OCI-LY7 (cell line): ENCODE measurements around the gene FTHL17. TPM values are rescaled to one million over a fixed set of nuclear protein-coding genes. Genes with fewer than 3 reads are reported as not detected.

ENCODE experiments used
- BruUV-seq: library from RNA; stranded (reverse); fragments of 400-500 nt; replicated peaks from 2 replicates; lab custom pipeline; 2021; lab: Mats Ljungman, UMichigan
- CTCF ChIA-PET: fragments of 300-600 bp; sonication (Branson Sonifier 250); formaldehyde crosslinking; loops from one replicate; lab custom pipeline; 2022; ENCODE audit warnings: antibody characterized with exemption; ENCODE audit not compliant: unreplicated experiment; lab: Charles Lee
- POLR2A ChIA-PET: fragments of 300-600 bp; sonication (Branson Sonifier 250); formaldehyde crosslinking; loops from one replicate; lab custom pipeline; 2022; ENCODE audit warnings: antibody characterized with exemption; lab: Charles Lee
- DNase-seq: peaks from one replicate; pipeline ENCODE4 v3.0.0-alpha.2; 2015; ENCODE audit warnings: low spot score
- H2AFZ ChIP-seq: fragments of 200-600 bp; sonication (generic), shearing (Covaris generic); 2 replicates; pipeline ENCODE4 v1.6.1; 2014; ENCODE audit warnings: mild to moderate bottlenecking, antibody characterized with exemption, low read length, moderate library complexity
- H3K27ac ChIP-seq: fragments of 200-600 bp; sonication (generic); 2 replicates; pipeline ENCODE4 v1.5.1; 2014; ENCODE audit warnings: mixed run types, low read depth, mild to moderate bottlenecking, moderate library complexity, low read length, inconsistent platforms; ENCODE audit not compliant: poor library complexity, severe bottlenecking
- H3K36me3 ChIP-seq: fragments of 200-600 bp; sonication (generic); 2 replicates; pipeline ENCODE4 v1.6.1; 2014; ENCODE audit warnings: mild to moderate bottlenecking, antibody characterized with exemption, low read length, moderate library complexity, mixed read lengths; ENCODE audit not compliant: insufficient read depth
- H3K4me1 ChIP-seq: fragments of 200-600 bp; sonication (generic); 2 replicates; pipeline ENCODE4 v1.5.1; 2014; ENCODE audit warnings: mild to moderate bottlenecking, low read length; ENCODE audit not compliant: insufficient read depth, poor library complexity, severe bottlenecking
- H3K4me2 ChIP-seq: fragments of 200-600 bp; sonication (generic); 2 replicates; pipeline ENCODE4 v1.6.1; 2014; ENCODE audit warnings: mild to moderate bottlenecking, low read length
- H3K4me3 ChIP-seq: fragments of 200-600 bp; sonication (generic); 2 replicates; pipeline ENCODE4 v1.5.1; 2014; ENCODE audit warnings: mild to moderate bottlenecking, low read depth, low read length; ENCODE audit not compliant: poor library complexity, severe bottlenecking
- H3K79me2 ChIP-seq: fragments of 200-600 bp; sonication (generic); 2 replicates; pipeline ENCODE4 v1.6.1; 2016; ENCODE audit warnings: low read depth, mild to moderate bottlenecking, low read length, moderate library complexity, mixed read lengths; ENCODE audit not compliant: insufficient read depth
- H3K9me2 ChIP-seq: fragments of 200-600 bp; sonication (generic); 2 replicates; pipeline ENCODE4 v1.6.1; 2016; ENCODE audit warnings: mild to moderate bottlenecking, low read length, mixed read lengths; ENCODE audit not compliant: insufficient read depth
- H3K9me3 ChIP-seq: fragments of 200-600 bp; sonication (generic); 2 replicates; pipeline ENCODE4 v1.6.1; 2014; ENCODE audit warnings: mild to moderate bottlenecking, mixed run types, low read length, mixed read lengths
- H4K20me1 ChIP-seq: fragments of 200-600 bp; sonication (generic); 2 replicates; pipeline ENCODE4 v1.6.1; 2014; ENCODE audit warnings: mild to moderate bottlenecking, antibody characterized with exemption, low read length, moderate library complexity, mixed read lengths; ENCODE audit not compliant: insufficient read depth
- CTCF ChIP-seq: fragments of 200-600 bp; sonication (generic); conservative IDR thresholded peaks from 2 replicates; pipeline ENCODE4 v1.5.1; 2014; ENCODE audit warnings: mild to moderate bottlenecking, antibody characterized with exemption, low read length, moderate library complexity, mixed read lengths
- EZH2phosphoT487 ChIP-seq: fragments of 200-600 bp; sonication (generic); IDR thresholded peaks from 2 replicates; pipeline ENCODE4 v1.6.1; 2018; ENCODE audit warnings: low read depth, borderline replicate concordance, mild to moderate bottlenecking, mixed run types, antibody characterized with exemption, low read length, moderate library complexity, mixed read lengths
- intact Hi-C: fragments of 100-400 bp; cut with micrococcal nuclease; formaldehyde crosslinking; loops from one replicate; pipeline ENCODE4 v1.10.0; 2022; ENCODE audit not compliant: unreplicated experiment
- total RNA-seq, 2 experiments: library from RNA; depleted of rRNA in 1 of 2; stranded (reverse); fragments of >200 nt in 1 of 2; shearing (Covaris generic) in 1 of 2; gene quantifications; 2 replicates each; pipeline ENCODE4 v1.2.3, GENCODE V29; 2014 to 2022

Gene FTHL17
- total RNA-seq, 2 experiments from 2014 or later = not detected

DNA sequence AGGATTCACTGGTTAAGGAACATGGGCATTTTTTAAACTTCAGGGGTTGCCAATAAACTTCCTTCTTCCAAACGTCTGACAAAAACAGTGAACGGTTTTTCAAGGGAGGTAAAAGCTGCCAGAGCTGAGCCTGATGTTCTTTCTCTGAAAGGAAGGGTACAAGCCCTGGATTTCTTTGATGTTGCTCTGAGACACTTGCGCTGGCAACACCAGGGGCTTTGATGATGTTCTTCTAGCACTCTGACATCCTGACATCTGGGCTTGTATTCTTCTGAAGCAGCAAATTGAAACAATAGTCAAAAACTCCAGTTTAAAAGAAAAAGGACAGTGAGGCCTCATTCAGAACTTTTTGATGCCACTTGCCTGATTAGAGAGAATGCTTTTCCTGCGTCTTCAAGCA, 11.8 kb downstream of the FTHL17 start:
- H3K4me2 ChIP-seq = no peak overlapping the region
- no peaks in the 10 kb centered on the region for H3K36me3 ChIP-seq
- ChIA-PET POLR2A (no interaction called here), CTCF (no interaction called here)
- H3K27ac ChIP-seq = no peak overlapping the region
- TF ChIP-seq EZH2phosphoT487 (no peak), CTCF (no peak)
- H3K9me3 ChIP-seq = no peaks in the 10 kb centered on the region
- H4K20me1 ChIP-seq = no peaks in the 10 kb centered on the region
- intact Hi-C loops = no loop called here
- H3K79me2 ChIP-seq = no peaks in the 10 kb centered on the region
- H2AFZ ChIP-seq = no peak overlapping the region
- no peak for DNase-seq
- H3K4me1 ChIP-seq = no peaks in the 10 kb centered on the region
- no TSS peak for BruUV-seq
- H3K4me3 ChIP-seq = no peak overlapping the region
- H3K9me2 ChIP-seq = no peaks in the 10 kb centered on the region

DNA sequence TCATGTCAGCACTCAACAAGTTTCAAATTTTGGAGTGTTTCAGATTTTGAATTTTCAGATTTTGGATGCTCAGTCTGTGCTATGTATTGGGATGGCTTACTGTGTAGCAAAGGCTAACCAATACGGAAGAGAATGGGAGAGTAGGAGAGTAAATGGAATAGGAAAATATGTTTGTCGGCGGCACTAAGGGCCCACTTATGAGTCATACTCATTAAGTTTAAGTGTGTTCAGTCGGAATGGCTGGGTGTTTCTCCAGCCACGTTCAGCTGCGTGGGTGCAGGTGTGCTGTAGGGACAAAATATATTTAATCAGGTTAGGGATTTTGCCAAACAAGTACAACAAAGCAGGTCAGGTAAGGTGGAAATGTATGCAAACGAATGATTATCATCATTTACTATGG, 13.6 kb downstream of the FTHL17 start:
- H2AFZ ChIP-seq = no peak overlapping the region
- TF ChIP-seq EZH2phosphoT487 (no peak), CTCF (no peak)
- no peak overlapping the region for H3K4me2 ChIP-seq
- ChIA-PET POLR2A (no interaction called here), CTCF (no interaction called here)
- no peaks in the 10 kb centered on the region for H4K20me1 ChIP-seq
- H3K27ac ChIP-seq = no peak overlapping the region
- DNase-seq = no peak
- no peaks in the 10 kb centered on the region for H3K9me2 ChIP-seq
- H3K79me2 ChIP-seq = no peaks in the 10 kb centered on the region
- H3K9me3 ChIP-seq = no peaks in the 10 kb centered on the region
- H3K4me1 ChIP-seq = no peaks in the 10 kb centered on the region
- no peaks in the 10 kb centered on the region for H3K36me3 ChIP-seq
- BruUV-seq = no TSS peak
- intact Hi-C loops = no loop called here
- H3K4me3 ChIP-seq = no peak overlapping the region

GRCh38 chrX:31057691-31058090, 14.2 kb downstream of the FTHL17 start:
- Histone ChIP-seq H3K4me2 (no peak overlapping the region), H3K36me3 (no peaks in the 10 kb centered on the region), H3K4me3 (no peak overlapping the region), H3K27ac (no peak overlapping the region), H3K79me2 (no peaks in the 10 kb centered on the region), H3K4me1 (no peaks in the 10 kb centered on the region), H3K9me2 (no peaks in the 10 kb centered on the region), H2AFZ (no peak overlapping the region), H4K20me1 (no peaks in the 10 kb centered on the region), H3K9me3 (no peaks in the 10 kb centered on the region)
- no peak for TF ChIP-seq CTCF
- no peak for TF ChIP-seq EZH2phosphoT487
- DNase-seq = no peak
- intact Hi-C loops = no loop called here
- POLR2A ChIA-PET = no interaction called here
- CTCF ChIA-PET = no interaction called here
- BruUV-seq = no TSS peak
